Ovary (tissue), 9 donors: ENCODE data around the gene CNIH2. TPM values are rescaled to one million over a fixed set of nuclear protein-coding genes. Genes with fewer than 3 reads are reported as not detected.
A peak's percentile ranks its signal among the peaks of the same experiment; 100 is the strongest.

Experiments used
- DNase-seq, 5 donors: peaks; one replicate each; pipeline ENCODE4 v3.0.0-alpha.2; 2019 to 2020
- H3K27ac ChIP-seq, 2 donors: fragments of 200-600 bp; one replicate each; pipeline versions ENCODE4 v1.5.1 to v1.8.0; 2019 to 2022
- H3K27me3 ChIP-seq: fragments of 200-600 bp; one replicate; pipeline ENCODE4 v1.8.0; 2022
- H3K36me3 ChIP-seq: fragments of 200-600 bp; sonication (generic); one replicate; pipeline ENCODE4 v1.5.1; 2019
- H3K4me1 ChIP-seq: one replicate; pipeline ENCODE4 v1.8.1; 2013; ENCODE audit warnings: mild to moderate bottlenecking, moderate library complexity; ENCODE audit not compliant: insufficient read depth
- H3K4me3 ChIP-seq: fragments of 200-600 bp; sonication (generic); one replicate; pipeline ENCODE4 v1.5.1; 2017
- H3K9me3 ChIP-seq, 2 donors: fragments of 200-600 bp in 1 of 2; sonication (generic) in 1 of 2; one replicate each; pipeline versions ENCODE4 v1.5.1 to v1.8.1; 2013 to 2019; ENCODE audit warnings: mild to moderate bottlenecking in 1 of 2, moderate library complexity in 1 of 2
- EP300 ChIP-seq: sonication (generic); formaldehyde crosslinking; IDR thresholded peaks from one replicate; pipeline ENCODE4 v1.6.1; 2017; ENCODE audit warnings: antibody characterized with exemption
- POLR2A ChIP-seq: fragments of 450-650 bp; IDR thresholded peaks from one replicate; pipeline ENCODE4 v1.6.1; 2017; ENCODE audit warnings: antibody characterized with exemption, mild to moderate bottlenecking, moderate library complexity
- WGBS, 3 donors: extraction: QIAGEN DNeasy Blood & Tissue Kit in 1 of 3; methylation state at CpG; one replicate each; pipeline versions ENCODE4 v1.1.5 to v1.1.7; 2013 to 2017; 5-methylcytosine and 5-hydroxymethylcytosine counted together
- intact Hi-C, 4 donors: fragments of 100-400 bp; cut with DNase I; formaldehyde crosslinking; loops; one replicate each; pipeline versions ENCODE4 v1.11.0 to v1.15.1; 2022 to 2023
- polyA plus RNA-seq, 2 donors: library from polyadenylated mRNA; stranded (reverse); fragments of 200-250 nt in 1 of 2; fragments of 350-450 nt in 1 of 2; fragmentation: Illumina TruSeq in 1 of 2; extraction: RNeasy Lipid Tissue Mini Kit (QIAGEN cat#74804) in 1 of 2; gene quantifications; one replicate each; pipeline ENCODE4 v1.2.3, GENCODE V29; 2013 to 2014
- total RNA-seq, 7 donors: library from RNA; depleted of rRNA in 2 of 7; stranded (reverse); fragments of >200 nt in 2 of 7; fragmentation: NEBNext Ultra II Directional in 3 of 7; extraction: Animal tissue kit (Norgen Biotek cat#: 25700) in 3 of 7; gene quantifications; one replicate each; pipeline versions ENCODE4 v1.1.0 to v1.2.4, GENCODE V29; 2016 to 2023
- TF ChIP-seq, protein P1 (sequence below), 3 donors: fragments of 450-650 bp in 2 of 3; fragments of 200-600 bp in 1 of 3; IDR thresholded peaks; one replicate each; pipeline versions ENCODE4 v1.5.1 to v1.8.0; 2016 to 2022; ENCODE audit warnings: antibody characterized with exemption in 3 of 3, mild to moderate bottlenecking in 1 of 3
- donor health status: DM: no; HTN: no; CAD: no; lungs with moderate emphysema.
- donor health status: DM: no; HTN: no; CAD: no.
- donor health status: Bipolar disorder and iron deficiency.
- donor health status: DM: yes; HTN: yes; CAD: no.
- donor health status: DM: no; HTN: no; CAD: no.
- donor health status: DM: yes; HTN: yes; CAD: no.

CNIH2 gene
- total and polyA plus RNA-seq, 9 donors, result 0.33 to 2.5 (median 0.65) TPM; not detected in 1

- WGBS, 3 donors, result 1 to 3% (median 1%) methylated on average over 30 to 52 of the region's 52 CpGs
- Histone ChIP-seq H3K9me3 (no peaks in the 10 kb centered on the region), H3K36me3 (no peaks in the 10 kb centered on the region), H3K4me3 (peak overlapping the region; percentile 54), H3K4me1 (peaks cover 28% of the 10 kb centered on the region), H3K27ac (peak overlapping the region; percentile 78 to 92), H3K27me3 (no peaks in the 10 kb centered on the region)
- DNase-seq, result peak; percentile 99 to 100 (median 100)
- TF ChIP-seq EP300 (no peak), POLR2A (peak; percentile 37)
- TF ChIP-seq, protein P1, sequence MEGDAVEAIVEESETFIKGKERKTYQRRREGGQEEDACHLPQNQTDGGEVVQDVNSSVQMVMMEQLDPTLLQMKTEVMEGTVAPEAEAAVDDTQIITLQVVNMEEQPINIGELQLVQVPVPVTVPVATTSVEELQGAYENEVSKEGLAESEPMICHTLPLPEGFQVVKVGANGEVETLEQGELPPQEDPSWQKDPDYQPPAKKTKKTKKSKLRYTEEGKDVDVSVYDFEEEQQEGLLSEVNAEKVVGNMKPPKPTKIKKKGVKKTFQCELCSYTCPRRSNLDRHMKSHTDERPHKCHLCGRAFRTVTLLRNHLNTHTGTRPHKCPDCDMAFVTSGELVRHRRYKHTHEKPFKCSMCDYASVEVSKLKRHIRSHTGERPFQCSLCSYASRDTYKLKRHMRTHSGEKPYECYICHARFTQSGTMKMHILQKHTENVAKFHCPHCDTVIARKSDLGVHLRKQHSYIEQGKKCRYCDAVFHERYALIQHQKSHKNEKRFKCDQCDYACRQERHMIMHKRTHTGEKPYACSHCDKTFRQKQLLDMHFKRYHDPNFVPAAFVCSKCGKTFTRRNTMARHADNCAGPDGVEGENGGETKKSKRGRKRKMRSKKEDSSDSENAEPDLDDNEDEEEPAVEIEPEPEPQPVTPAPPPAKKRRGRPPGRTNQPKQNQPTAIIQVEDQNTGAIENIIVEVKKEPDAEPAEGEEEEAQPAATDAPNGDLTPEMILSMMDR (IDR thresholded peaks at IDR 0.05), result no peak
- intact Hi-C loops, result loop anchor here in 1 of 4 donors (1.0 kb wide), 1 partner anchor 16 kb away; no protein-coding TSS in a partner anchor
These were observed 34.8 kb downstream of the CNIH2 start for GRCh38 chr11:66312549-66313320.

DNA sequence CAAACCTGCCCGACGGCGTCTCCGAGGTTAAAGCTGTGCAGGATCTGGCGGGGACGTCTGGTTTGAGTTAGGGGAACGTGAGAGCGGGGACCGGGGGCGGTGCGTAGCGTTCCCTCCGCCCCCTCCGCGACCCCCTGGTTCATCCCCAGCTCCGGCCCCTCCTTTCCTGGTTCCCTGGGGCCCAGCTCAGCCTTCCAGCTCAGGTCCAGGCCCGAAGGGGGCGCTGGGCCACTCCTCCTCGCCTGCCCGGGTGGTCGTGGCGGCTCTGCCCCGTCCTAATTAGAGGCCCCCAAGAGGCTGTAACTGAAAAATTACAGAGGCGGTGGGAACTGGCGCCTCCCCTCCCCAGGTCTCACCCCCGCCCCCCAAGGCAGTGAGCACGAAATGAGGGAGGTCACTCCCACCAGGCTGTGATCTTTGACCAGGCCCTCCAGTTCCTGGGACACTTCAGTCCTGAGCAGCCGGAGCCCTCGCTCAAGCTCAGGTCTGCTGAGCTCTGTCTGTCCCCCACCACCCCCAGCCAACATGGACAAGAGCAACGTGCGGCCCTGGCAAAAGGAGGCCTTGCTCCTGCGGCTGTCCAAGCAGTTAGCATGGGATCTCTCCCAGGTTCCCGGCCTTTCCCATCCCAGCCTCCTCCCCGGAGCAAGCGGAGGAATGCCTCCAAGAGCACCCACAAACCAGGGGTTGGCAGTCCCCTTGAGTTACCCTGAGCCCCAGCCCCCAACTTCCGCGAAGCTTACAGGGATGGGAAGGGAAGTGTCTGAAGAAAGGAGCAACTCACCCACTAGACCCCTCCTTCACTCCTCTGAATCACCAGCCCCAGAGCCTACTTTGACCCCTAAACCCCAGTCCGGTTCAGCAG, 35.6 kb downstream of the CNIH2 start:
- intact Hi-C loops, result no loop called here
- Histone ChIP-seq H3K36me3 (no peaks in the 10 kb centered on the region), H3K27me3 (no peaks in the 10 kb centered on the region), H3K27ac (peak overlapping the region; percentile 65 to 79), H3K9me3 (no peaks in the 10 kb centered on the region), H3K4me3 (peak overlapping the region; percentile 54), H3K4me1 (peaks cover 33% of the 10 kb centered on the region)
- peak in 1 of 5 donors; percentile 42 for DNase-seq
- TF ChIP-seq, protein P1 (IDR thresholded peaks at IDR 0.05), result no peak
- TF ChIP-seq EP300 (no peak), POLR2A (no peak)
- WGBS, 3 donors, result 9 to 14% (median 14%) methylated on average over 36 to 38 of the region's 38 CpGs

GRCh38 chr11:66314186-66314501, 36.2 kb downstream of the CNIH2 start:
- no peaks in the 10 kb centered on the region for H3K9me3 ChIP-seq
- no peak overlapping the region for H3K4me3 ChIP-seq
- H3K27ac ChIP-seq, result peak overlapping the region in 1 of 2 donors; percentile 79
- intact Hi-C loops, result no loop called here
- H3K4me1 ChIP-seq, result peaks cover 33% of the 10 kb centered on the region
- TF ChIP-seq EP300 (no peak), POLR2A (no peak)
- TF ChIP-seq, protein P1 (IDR thresholded peaks at IDR 0.05), result no peak
- 17 to 29% (median 19%) methylated on average over 1 of the region's 1 CpG for WGBS, 3 donors
- H3K36me3 ChIP-seq, result no peaks in the 10 kb centered on the region
- no peak for DNase-seq
- H3K27me3 ChIP-seq, result no peaks in the 10 kb centered on the region

DNA sequence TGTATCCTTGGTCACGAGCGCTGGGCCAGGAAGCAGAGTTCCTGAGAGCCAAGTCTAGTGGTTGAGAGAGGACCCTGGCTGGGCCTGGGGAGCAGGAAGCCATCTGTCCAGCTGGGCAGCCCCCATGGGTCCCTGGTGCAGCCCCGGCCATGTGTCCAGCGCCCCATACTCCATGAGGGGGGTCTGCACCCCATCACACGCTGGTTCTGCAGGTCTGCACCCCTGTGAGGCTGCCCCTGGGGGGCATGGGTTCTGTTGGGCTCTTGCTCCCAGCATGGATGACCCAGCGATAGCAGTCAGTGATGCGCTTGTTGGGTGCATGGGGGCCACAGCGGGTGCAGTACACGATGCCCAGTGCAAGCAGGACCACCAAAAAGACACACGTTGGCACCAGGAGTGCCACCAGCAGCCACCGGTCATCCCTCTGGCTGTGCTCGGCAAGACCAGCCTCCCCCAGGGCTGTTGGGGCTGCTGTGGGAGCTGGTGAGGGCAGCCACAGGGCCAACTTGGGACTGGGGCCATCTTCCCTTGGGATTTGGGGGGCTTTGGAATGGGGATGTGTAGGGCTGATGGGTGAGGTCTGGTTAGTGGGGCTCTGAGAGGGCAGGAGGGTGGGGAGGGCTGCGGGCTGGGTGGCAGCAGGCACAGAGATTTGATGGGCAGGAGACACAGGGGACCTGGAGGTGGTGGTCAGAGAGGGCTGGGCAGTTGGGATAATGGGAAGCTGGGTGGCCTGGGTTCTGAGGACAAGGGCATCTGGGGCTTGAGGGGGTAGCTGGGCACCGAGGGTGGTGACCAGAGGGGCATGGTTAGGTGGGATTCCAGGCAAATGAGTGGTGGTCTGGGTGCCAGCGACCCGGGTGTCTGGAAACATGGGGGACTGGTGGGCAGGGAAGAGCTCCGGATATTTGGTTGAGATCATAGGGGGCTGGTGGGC, 36.9 kb downstream of the CNIH2 start:
- Histone ChIP-seq H3K4me3 (no peak overlapping the region), H3K36me3 (no peaks in the 10 kb centered on the region), H3K9me3 (no peaks in the 10 kb centered on the region), H3K27ac (no peak overlapping the region), H3K4me1 (peaks cover 33% of the 10 kb centered on the region), H3K27me3 (no peaks in the 10 kb centered on the region)
- TF ChIP-seq EP300 (no peak), POLR2A (no peak)
- TF ChIP-seq, protein P1 (IDR thresholded peaks at IDR 0.05), result no peak
- peak in 3 of 5 donors; percentile 24 to 50 (median 40) for DNase-seq
- intact Hi-C loops, result no loop called here
- WGBS, 3 donors, result 68 to 74% (median 74%) methylated on average over 13 to 17 of the region's 17 CpGs
